H1 (cell line): ENCODE measurements around the gene PCDHAC1. TPM values are rescaled to one million over a fixed set of nuclear protein-coding genes. Genes with fewer than 3 reads are reported as not detected.

Source experiments
- CTCF ChIA-PET: fragments of 300-600 bp; sonication (Branson Sonifier 250); formaldehyde crosslinking; loops from one replicate; lab custom pipeline; 2021; ENCODE audit not compliant: partially characterized antibody; lab: Charles Lee
- POLR2A ChIA-PET: fragments of 300-600 bp; sonication (Branson Sonifier 250); formaldehyde crosslinking; loops from one replicate; lab custom pipeline; 2021; ENCODE audit warnings: inconsistent platforms; ENCODE audit not compliant: partially characterized antibody; lab: Charles Lee
- DNase-seq, 2 experiments: peaks; one replicate each; pipeline versions ENCODE4 v3.0.0 to v3.0.0-alpha.2; 2010 to 2022; ENCODE audit warnings: low spot score in 2 of 2, low read depth in 1 of 2, mixed read lengths in 1 of 2
- FAIRE-seq: peaks from 2 replicates; lab custom pipeline; 2011; peaks lifted over from hg19 to GRCh38; lab: Jason Lieb, UNC
- H2AFZ ChIP-seq: 2 replicates; pipeline ENCODE4 v1.8.1; 2012; ENCODE audit warnings: low read length, inconsistent platforms
- H2AK5ac ChIP-seq: 2 replicates; pipeline ENCODE4 v1.6.1; 2013; ENCODE audit warnings: low read depth, low read length
- H2BK120ac ChIP-seq: replicated peaks from 2 replicates; pipeline ENCODE3; 2013; ENCODE audit warnings: low read depth, low read length, inconsistent platforms
- H2BK12ac ChIP-seq: 2 replicates; pipeline ENCODE4 v1.6.1; 2013; ENCODE audit warnings: low read depth, low read length
- H2BK15ac ChIP-seq: 2 replicates; pipeline ENCODE4 v1.6.1; 2013; ENCODE audit warnings: low read length
- H2BK20ac ChIP-seq: 2 replicates; pipeline ENCODE4 v1.6.1; 2013; ENCODE audit warnings: low read length
- H2BK5ac ChIP-seq: 2 replicates; pipeline ENCODE4 v1.6.1; 2013; ENCODE audit warnings: low read depth, low read length
- H3K14ac ChIP-seq: 2 replicates; pipeline ENCODE4 v1.6.1; 2013; ENCODE audit warnings: inconsistent platforms; ENCODE audit not compliant: insufficient read length
- H3K18ac ChIP-seq: 2 replicates; pipeline ENCODE4 v1.6.1; 2013; ENCODE audit warnings: low read length; ENCODE audit errors: extremely low read depth
- H3K23ac ChIP-seq: 2 replicates; pipeline ENCODE4 v1.6.1; 2013; ENCODE audit warnings: inconsistent platforms; ENCODE audit not compliant: insufficient read length
- H3K23me2 ChIP-seq: 2 replicates; pipeline ENCODE4 v1.6.1; 2013; ENCODE audit warnings: low read depth, low read length
- H3K27ac ChIP-seq: 2 replicates; pipeline ENCODE4 v1.6.1; 2011; ENCODE audit warnings: low read depth, low read length, inconsistent platforms
- H3K27me3 ChIP-seq, 4 experiments: replicated peaks in 1 of 4; 1 replicate in 1 of 4; 2 replicates in 3 of 4; pipeline versions ENCODE4 v1.6.1 to v1.8.1; 2011 to 2013; ENCODE audit warnings: low read length in 3 of 4, mild to moderate bottlenecking in 3 of 4, inconsistent platforms in 2 of 4, mixed read lengths in 2 of 4, moderate library complexity in 1 of 4; ENCODE audit not compliant: control insufficient read depth in 3 of 4, insufficient read depth in 3 of 4; ENCODE audit errors: extremely low read depth in 1 of 4
- H3K36me3 ChIP-seq, 4 experiments: 2 replicates each; pipeline versions ENCODE4 v1.6.1 to v1.8.1; 2011 to 2013; ENCODE audit warnings: mild to moderate bottlenecking in 4 of 4, low read length in 3 of 4, moderate library complexity in 2 of 4, control low read depth in 1 of 4, inconsistent platforms in 1 of 4; ENCODE audit not compliant: insufficient read depth in 4 of 4, control insufficient read depth in 2 of 4
- H3K4ac ChIP-seq: replicated peaks from 2 replicates; pipeline ENCODE3; 2013; ENCODE audit warnings: low read length, low read depth, mixed read lengths, inconsistent platforms; ENCODE audit not compliant: insufficient read length
- H3K4me1 ChIP-seq, 4 experiments: replicated peaks in 1 of 4; 1 replicate in 1 of 4; 2 replicates in 3 of 4; pipeline versions ENCODE4 v1.6.1 to v1.8.1; 2011 to 2013; ENCODE audit warnings: low read length in 3 of 4, inconsistent platforms in 2 of 4, mixed read lengths in 1 of 4; ENCODE audit not compliant: insufficient read depth in 4 of 4, control insufficient read depth in 3 of 4
- H3K4me2 ChIP-seq, 2 experiments: 2 replicates each; pipeline versions ENCODE4 v1.6.1 to v1.8.1; 2011 to 2013; ENCODE audit warnings: low read depth in 2 of 2, low read length in 2 of 2, control low read depth in 1 of 2, inconsistent platforms in 1 of 2, mild to moderate bottlenecking in 1 of 2; ENCODE audit not compliant: insufficient read depth in 1 of 2
- H3K4me3 ChIP-seq, 4 experiments: fragments of 200-600, 300-600 bp in 1 of 4; sonication (generic), shearing (Covaris generic), sonication (Bioruptor Twin) in 1 of 4; 2 replicates each; pipeline versions ENCODE4 v1.5.1 to v1.8.1; 2011 to 2016; ENCODE audit warnings: low read length in 4 of 4, low read depth in 3 of 4, control low read depth in 2 of 4, inconsistent platforms in 2 of 4, mild to moderate bottlenecking in 2 of 4, mixed read lengths in 1 of 4, moderate library complexity in 1 of 4; ENCODE audit not compliant: insufficient read depth in 2 of 4; ENCODE audit errors: extremely low read depth in 1 of 4
- H3K56ac ChIP-seq: replicated peaks from 2 replicates; pipeline ENCODE3; 2013; ENCODE audit warnings: low read depth, mild to moderate bottlenecking, mixed read lengths, low read length, inconsistent platforms; ENCODE audit not compliant: insufficient read length
- H3K79me1 ChIP-seq: 2 replicates; pipeline ENCODE4 v1.6.1; 2013; ENCODE audit warnings: low read depth, low read length, control low read depth
- H3K79me2 ChIP-seq, 2 experiments: 2 replicates each; pipeline versions ENCODE4 v1.6.1 to v1.8.1; 2012 to 2013; ENCODE audit warnings: low read length in 2 of 2, mild to moderate bottlenecking in 2 of 2, inconsistent platforms in 1 of 2; ENCODE audit not compliant: insufficient read depth in 2 of 2, control insufficient read depth in 1 of 2
- H3K9ac ChIP-seq, 4 experiments: replicated peaks in 1 of 4; 1 replicate in 1 of 4; 2 replicates in 3 of 4; pipeline versions ENCODE4 v1.6.1 to v1.8.1; 2011 to 2013; ENCODE audit warnings: low read depth in 3 of 4, low read length in 3 of 4, control low read depth in 2 of 4, mild to moderate bottlenecking in 2 of 4, moderate library complexity in 2 of 4, inconsistent platforms in 1 of 4; ENCODE audit errors: extremely low read depth in 1 of 4
- H3K9me3 ChIP-seq, 2 experiments: 2 replicates each; pipeline versions ENCODE4 v1.6.1 to v1.8.1; 2012 to 2013; ENCODE audit warnings: mild to moderate bottlenecking in 2 of 2, moderate library complexity in 2 of 2, control low read depth in 1 of 2, inconsistent platforms in 1 of 2, low read depth in 1 of 2, low read length in 1 of 2, mixed read lengths in 1 of 2; ENCODE audit not compliant: insufficient read depth in 2 of 2
- H4K20me1 ChIP-seq, 2 experiments: replicated peaks in 1 of 2; 2 replicates each; pipeline versions ENCODE3 to v1.8.1; 2011 to 2013; ENCODE audit warnings: inconsistent platforms in 2 of 2, low read length in 2 of 2, mild to moderate bottlenecking in 1 of 2; ENCODE audit not compliant: insufficient read depth in 2 of 2, control insufficient read depth in 1 of 2
- H4K5ac ChIP-seq: 2 replicates; pipeline ENCODE4 v1.6.1; 2013; ENCODE audit warnings: low read length, low read depth, mixed read lengths, inconsistent platforms; ENCODE audit not compliant: insufficient read length
- H4K8ac ChIP-seq: 2 replicates; pipeline ENCODE4 v1.8.0; 2013; ENCODE audit warnings: mild to moderate bottlenecking, moderate library complexity, low read length, inconsistent platforms; ENCODE audit not compliant: insufficient read depth; ENCODE audit errors: extremely low read depth
- H4K91ac ChIP-seq: replicated peaks from 2 replicates; pipeline ENCODE3; 2013; ENCODE audit warnings: low read length, mixed read lengths, inconsistent platforms; ENCODE audit not compliant: insufficient read length
- CREB1 ChIP-seq: IDR thresholded peaks from 2 replicates; pipeline ENCODE4 v1.6.1; 2012; ENCODE audit warnings: inconsistent platforms
- CTBP2 ChIP-seq: IDR thresholded peaks from 2 replicates; pipeline ENCODE4 v1.7.0; 2011; ENCODE audit warnings: borderline replicate concordance, mild to moderate bottlenecking, moderate library complexity, mixed read lengths, low read length; ENCODE audit not compliant: insufficient read depth, insufficient read length
- EGR1 ChIP-seq: IDR thresholded peaks from 2 replicates; pipeline ENCODE4 v1.6.1; 2011; ENCODE audit warnings: low read depth, low read length, borderline replicate concordance
- EP300 ChIP-seq, 2 experiments: IDR thresholded peaks; 1 replicate in 1 of 2; 2 replicates in 1 of 2; pipeline ENCODE4 v1.6.1; 2011 to 2012; ENCODE audit warnings: low read depth in 2 of 2, low read length in 2 of 2, mild to moderate bottlenecking in 2 of 2, borderline replicate concordance in 1 of 2, inconsistent platforms in 1 of 2, moderate library complexity in 1 of 2
- GTF2F1 ChIP-seq: IDR thresholded peaks from 2 replicates; pipeline ENCODE4 v1.6.1; 2012; ENCODE audit warnings: low read depth, low read length, improper control_type of control experiment, borderline replicate concordance
- MAFK ChIP-seq: IDR thresholded peaks from 2 replicates; pipeline ENCODE4 v1.6.1; 2012; ENCODE audit warnings: low read depth, mild to moderate bottlenecking, improper control_type of control experiment, low read length
- PHF8 ChIP-seq: fragments of 200-600 bp; sonication (generic); conservative IDR thresholded peaks from 2 replicates; pipeline ENCODE4 v1.7.1; 2012; ENCODE audit warnings: low read depth, mild to moderate bottlenecking, inconsistent platforms, low read length, moderate library complexity
- RFX5 ChIP-seq: IDR thresholded peaks from 2 replicates; pipeline ENCODE4 v1.6.1; 2011; ENCODE audit warnings: low read depth, low read length, improper control_type of control experiment, borderline replicate concordance
- RNF2 ChIP-seq: fragments of 200-900, 300-1000 bp; sonication (generic); IDR thresholded peaks from 2 replicates; pipeline ENCODE4 v1.7.1; 2016; ENCODE audit warnings: borderline replicate concordance, low read depth, mild to moderate bottlenecking, antibody characterized with exemption, low read length; ENCODE audit not compliant: poor library complexity, severe bottlenecking; ENCODE audit errors: missing control alignments
- SRF ChIP-seq: IDR thresholded peaks from 2 replicates; pipeline ENCODE4 v1.6.1; 2011; ENCODE audit warnings: mild to moderate bottlenecking, low read depth, low read length, moderate library complexity
- WGBS, 2 experiments: shearing (Covaris generic) in 1 of 2; methylation state at CpG; one replicate each; pipeline versions ENCODE4 v1.1.6 to v1.1.7; 2013 to 2015; ENCODE audit warnings: low lambda C conversion rate in 2 of 2, mixed read lengths in 2 of 2, inconsistent platforms in 1 of 2, low coverage in 1 of 2, missing lambda C conversion rate in 1 of 2; ENCODE audit not compliant: insufficient replicate concordance in 2 of 2, insufficient coverage in 1 of 2, insufficient read length in 1 of 2; ENCODE audit errors: extremely low coverage in 1 of 2, missing lambda C conversion rate in 1 of 2; 5-methylcytosine and 5-hydroxymethylcytosine counted together
- polyA plus RNA-seq, 7 experiments: library from polyadenylated mRNA; depleted of rRNA in 3 of 7; stranded (reverse) in 5 of 7; unstranded in 2 of 7; fragments of >200 nt in 5 of 7; fragments of 200-250 nt in 2 of 7; gene quantifications; 1 replicate in 5 of 7; 2 replicates in 1 of 7; 4 replicates in 1 of 7; pipeline versions ENCODE4 v1.2.1 to v1.2.3, GENCODE V29; 2011 to 2013; ENCODE audit warnings: missing spikeins in 2 of 7, mixed read lengths in 2 of 7
- total RNA-seq: library from RNA; stranded (reverse); fragmentation: NEBNext Ultra II Directional; extraction: Animal tissue kit (Norgen Biotek cat#: 25700); gene quantifications from 2 replicates; pipeline ENCODE4 v1.2.1, GENCODE V29; 2021
- TF ChIP-seq, protein P1 (sequence below): IDR thresholded peaks from 2 replicates; pipeline ENCODE4 v1.6.1; 2012; ENCODE audit warnings: inconsistent platforms

PCDHAC1 gene
- total and polyA plus RNA-seq, 2 of the 8 experiments (the other 6 are each of a cell fraction or from before 2014, with no cell fraction given): 2.2 to 4.5 TPM

DNA sequence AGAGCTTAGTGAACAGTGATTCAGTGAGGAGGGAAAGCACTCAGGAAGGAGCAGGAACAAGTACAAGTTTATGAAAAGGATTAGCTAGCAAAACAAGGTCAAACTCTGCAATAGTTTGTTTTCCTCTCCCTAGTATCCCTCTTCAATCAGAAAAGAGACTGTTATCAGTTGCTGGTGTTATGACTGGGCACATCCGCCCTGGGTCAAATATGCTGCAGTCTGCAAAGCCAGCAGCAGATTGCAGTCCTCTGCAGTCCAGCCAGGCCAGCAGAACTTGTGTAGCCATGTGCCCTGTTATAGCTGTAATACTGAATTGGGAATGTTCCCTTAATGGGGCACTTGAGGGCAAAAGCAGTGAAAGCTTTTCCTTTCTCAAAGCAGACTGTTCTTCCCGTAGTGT, 52.2 kb downstream of the PCDHAC1 start:
- Histone ChIP-seq H2AFZ (no peak overlapping the region), H3K4me1 (peaks cover 0 to 8% (median 2%) of the 10 kb centered on the region in 4 experiments; a peak in 6 of 7 replicates), H2BK120ac (no peak overlapping the region), H3K56ac (no peak overlapping the region), H3K18ac (no peak overlapping the region), H3K79me2 (no peaks in the 10 kb centered on the region; a peak in 1 of 4 replicates), H2BK5ac (no peak overlapping the region), H2BK20ac (no peak overlapping the region), H3K4ac (no peak overlapping the region), H4K91ac (no peak overlapping the region), H3K14ac (no peak overlapping the region), H3K79me1 (no peaks in the 10 kb centered on the region), H4K8ac (no peak overlapping the region), H3K27ac (no peak overlapping the region), H2BK12ac (no peak overlapping the region), H4K20me1 (peaks cover 0 to 2% of the 10 kb centered on the region in 2 experiments), H4K5ac (no peak overlapping the region), H2BK15ac (no peak overlapping the region), H3K9ac (no peak overlapping the region), H3K9me3 (no peaks in the 10 kb centered on the region), H3K4me2 (no peak overlapping the region), H3K27me3 (no peaks in the 10 kb centered on the region), H3K23ac (no peak overlapping the region), H3K4me3 (no peak overlapping the region), H2AK5ac (no peak overlapping the region), H3K23me2 (no peaks in the 10 kb centered on the region), H3K36me3 (no peaks in the 10 kb centered on the region)
- 80% methylated on average over 2 of the region's 2 CpGs; no CpG with 5 or more reads in 1 of the 2 experiments for WGBS, 2 experiments
- FAIRE-seq: no peak
- ChIA-PET CTCF (interaction anchor here (0.8 to 4.2 kb wide), 6 partner anchors 12 to 96 kb away, joined by 3 to 18 read pairs (median 4); partner anchors contain the start of genes PCDHA13 and PCDHAC2), POLR2A (interaction anchor here (1.0 to 4.3 kb wide), 5 partner anchors 8 to 62 kb away, joined by 3 to 22 read pairs (median 7); partner anchors contain the start of gene PCDHAC2)
- no peak for DNase-seq
- TF ChIP-seq GTF2F1 (no peak), RNF2 (no peak), PHF8 (no peak), EGR1 (no peak), SRF (no peak), CTBP2 (no peak), MAFK (no peak), RFX5 (no peak), EP300 (IDR thresholded peaks at IDR 0.05; ENCODE audit: borderline replicate concordance in 1 of 2, low read depth in 2 of 2, low read length in 2 of 2) (no peak), CREB1 (no peak)
- TF ChIP-seq, protein P1, sequence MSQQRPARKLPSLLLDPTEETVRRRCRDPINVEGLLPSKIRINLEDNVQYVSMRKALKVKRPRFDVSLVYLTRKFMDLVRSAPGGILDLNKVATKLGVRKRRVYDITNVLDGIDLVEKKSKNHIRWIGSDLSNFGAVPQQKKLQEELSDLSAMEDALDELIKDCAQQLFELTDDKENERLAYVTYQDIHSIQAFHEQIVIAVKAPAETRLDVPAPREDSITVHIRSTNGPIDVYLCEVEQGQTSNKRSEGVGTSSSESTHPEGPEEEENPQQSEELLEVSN: no peak
